DOHH2 (cell line): Measurements from ENCODE around the gene CYP11A1.

ENCODE experiments used
- H3F3A ChIP-seq: fragments of 200-600 bp; sonication (generic), shearing (Covaris generic); 2 replicates; pipeline ENCODE4 v1.6.0; 2016; ENCODE audit warnings: antibody characterized with exemption, mild to moderate bottlenecking; ENCODE audit not compliant: control insufficient read depth, insufficient read depth
- H3K27ac ChIP-seq: fragments of 200-600 bp; sonication (generic); 2 replicates; pipeline ENCODE4 v1.5.1; 2014; ENCODE audit warnings: low read depth, mild to moderate bottlenecking, low read length, moderate library complexity
- H3K27me3 ChIP-seq: fragments of 200-600 bp; sonication (generic); 2 replicates; pipeline ENCODE4 v1.6.1; 2014; ENCODE audit warnings: mild to moderate bottlenecking, low read length, mixed read lengths; ENCODE audit not compliant: control insufficient read depth
- H3K36me3 ChIP-seq: fragments of 200-600 bp; sonication (generic); 2 replicates; pipeline ENCODE4 v1.6.1; 2014; ENCODE audit warnings: mild to moderate bottlenecking, low read length, moderate library complexity, mixed read lengths; ENCODE audit not compliant: control insufficient read depth
- H3K4me1 ChIP-seq: fragments of 200-600 bp; sonication (generic); 2 replicates; pipeline ENCODE4 v1.6.1; 2014; ENCODE audit warnings: mild to moderate bottlenecking, low read length, mixed read lengths; ENCODE audit not compliant: control insufficient read depth
- H3K4me2 ChIP-seq: fragments of 200-600 bp; sonication (generic); 2 replicates; pipeline ENCODE4 v1.6.0; 2014; ENCODE audit warnings: mild to moderate bottlenecking, low read length, moderate library complexity
- H3K4me3 ChIP-seq: fragments of 200-600 bp; sonication (generic); 2 replicates; pipeline ENCODE4 v1.5.1; 2014; ENCODE audit warnings: mild to moderate bottlenecking, low read length, mixed read lengths
- H3K79me2 ChIP-seq: fragments of 200-600 bp; sonication (generic); 2 replicates; pipeline ENCODE4 v1.6.1; 2014; ENCODE audit warnings: mild to moderate bottlenecking, low read length, mixed read lengths; ENCODE audit not compliant: control insufficient read depth
- H3K9me2 ChIP-seq: fragments of 200-600 bp; sonication (generic); replicated peaks from 2 replicates; pipeline ENCODE4 v1.6.1; 2014; ENCODE audit warnings: mild to moderate bottlenecking, low read length, mixed read lengths; ENCODE audit not compliant: control insufficient read depth
- H3K9me3 ChIP-seq: fragments of 200-600 bp; sonication (generic); 2 replicates; pipeline ENCODE4 v1.6.1; 2014; ENCODE audit warnings: antibody characterized with exemption, low read length, mixed read lengths; ENCODE audit not compliant: control insufficient read depth, insufficient read depth
- H4K20me1 ChIP-seq: fragments of 200-600 bp; sonication (generic); 2 replicates; pipeline ENCODE4 v1.6.0; 2014; ENCODE audit warnings: low read depth, mild to moderate bottlenecking, antibody characterized with exemption, low read length, moderate library complexity; ENCODE audit not compliant: control insufficient read depth, insufficient read depth
- CTCF ChIP-seq: fragments of 200-600 bp; sonication (generic); IDR thresholded peaks from one replicate; pipeline ENCODE4 v1.5.1; 2014; ENCODE audit warnings: antibody characterized with exemption, mild to moderate bottlenecking, low read depth, low read length; ENCODE audit not compliant: poor library complexity, severe bottlenecking
- EZH2phosphoT487 ChIP-seq: fragments of 200-600 bp; sonication (generic); IDR thresholded peaks from 2 replicates; pipeline ENCODE4 v1.6.1; 2017; ENCODE audit warnings: borderline replicate concordance, mild to moderate bottlenecking, antibody characterized with exemption, low read length, moderate library complexity, mixed read lengths

Gene CYP11A1

GRCh38 chr15:74383286-74383685 lies 15.8 kb upstream of the CYP11A1 start:
- H3K27me3 ChIP-seq, result peaks cover 83% of the 10 kb centered on the region
- H3K79me2 ChIP-seq, result no peaks in the 10 kb centered on the region
- TF ChIP-seq CTCF (no peak), EZH2phosphoT487 (no peak)
- no peak overlapping the region for H3K27ac ChIP-seq
- peaks cover 28% of the 10 kb centered on the region for H3K4me1 ChIP-seq
- no peaks in the 10 kb centered on the region for H3F3A ChIP-seq
- no peak overlapping the region for H3K4me3 ChIP-seq
- H3K9me3 ChIP-seq, result no peaks in the 10 kb centered on the region
- H4K20me1 ChIP-seq, result peaks cover 13% of the 10 kb centered on the region
- no peak overlapping the region for H3K4me2 ChIP-seq
- no peaks in the 10 kb centered on the region for H3K9me2 ChIP-seq
- H3K36me3 ChIP-seq, result no peaks in the 10 kb centered on the region

GRCh38 chr15:74382004-74382816 lies 14.8 kb upstream of the CYP11A1 start:
- Histone ChIP-seq H3K9me2 (no peaks in the 10 kb centered on the region), H3K4me1 (peaks cover 28% of the 10 kb centered on the region), H3K4me2 (no peak overlapping the region), H3F3A (no peaks in the 10 kb centered on the region), H3K27me3 (peaks cover 83% of the 10 kb centered on the region), H3K27ac (no peak overlapping the region), H4K20me1 (peaks cover 13% of the 10 kb centered on the region), H3K79me2 (no peaks in the 10 kb centered on the region), H3K36me3 (no peaks in the 10 kb centered on the region), H3K9me3 (no peaks in the 10 kb centered on the region), H3K4me3 (no peak overlapping the region)
- TF ChIP-seq EZH2phosphoT487 (no peak), CTCF (peak; percentile 98)

- H3K36me3 ChIP-seq, result no peaks in the 10 kb centered on the region
- no peaks in the 10 kb centered on the region for H3K9me3 ChIP-seq
- no peak overlapping the region for H3K27ac ChIP-seq
- H3K79me2 ChIP-seq, result no peaks in the 10 kb centered on the region
- peaks cover 28% of the 10 kb centered on the region for H3K4me1 ChIP-seq
- peaks cover 81% of the 10 kb centered on the region for H3K27me3 ChIP-seq
- no peaks in the 10 kb centered on the region for H3K9me2 ChIP-seq
- TF ChIP-seq EZH2phosphoT487 (no peak), CTCF (no peak)
- H4K20me1 ChIP-seq, result peaks cover 7% of the 10 kb centered on the region
- no peak overlapping the region for H3K4me3 ChIP-seq
- no peak overlapping the region for H3K4me2 ChIP-seq
- H3F3A ChIP-seq, result no peaks in the 10 kb centered on the region
Observed at GRCh38 chr15:74381481-74381880, 14.0 kb upstream of the CYP11A1 start.
